GM18868 (cell line): ENCODE data around the gene KCNQ2.
"Not testable (repeated sequence)": the region's sequence is repeated elsewhere in the genome, so short reads cannot be mapped to it uniquely, and the experiment has no call there.

Experiments used
- ATAC-seq: cut with Tn5 transposase; IDR thresholded peaks from one replicate; pipeline ENCODE4 v1.9.1; 2021; ENCODE audit warnings: mild to moderate bottlenecking, moderate library complexity; ENCODE audit not compliant: unreplicated experiment

The KCNQ2 gene

DNA sequence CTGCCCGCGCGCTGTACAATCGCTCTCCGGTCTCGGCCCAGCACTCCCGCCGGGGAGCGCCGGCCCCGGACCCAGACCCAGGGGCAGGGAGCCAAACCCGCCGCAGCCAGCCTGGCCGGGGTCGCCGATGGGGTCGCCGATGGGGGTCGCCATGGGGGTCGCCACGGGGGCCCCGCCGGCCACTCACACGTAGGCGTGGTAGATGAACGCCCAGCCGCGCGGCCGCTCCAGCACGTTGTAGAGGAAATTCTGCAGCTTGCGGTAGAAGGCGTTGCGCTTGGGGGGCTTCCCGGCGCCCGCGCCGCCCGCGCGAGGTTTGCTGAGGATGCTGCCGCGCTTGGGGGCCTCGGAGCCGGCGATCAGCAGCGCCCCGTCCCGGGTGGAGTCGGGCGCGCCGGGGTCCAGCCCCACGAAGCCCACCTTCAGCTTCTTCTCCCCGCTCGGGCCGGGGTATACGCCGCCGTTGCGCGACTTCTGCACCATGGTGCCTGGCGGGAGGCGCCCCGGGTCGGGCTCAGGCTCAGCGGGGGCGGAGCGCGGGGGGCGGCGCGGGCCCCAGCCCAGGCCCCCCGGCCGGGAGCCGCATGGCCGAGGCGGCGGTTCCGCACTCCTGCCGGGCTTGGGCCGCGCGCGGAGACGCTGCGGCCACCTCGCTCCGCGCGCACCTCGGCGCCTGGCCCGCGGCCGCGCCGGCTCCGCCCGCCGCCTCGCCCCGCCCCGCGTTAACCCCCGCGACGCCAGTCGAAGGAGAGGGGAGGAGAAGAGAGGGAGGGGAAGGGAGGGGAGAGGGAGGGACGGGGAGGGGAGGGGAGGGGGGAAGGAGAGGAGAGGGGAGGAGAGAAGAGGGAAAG lies at the start of gene KCNQ2:
Gene KCNQ2 (minus strand): TSS at position 675 of the 851 bp plus-strand sequence. CDS start 192 bp downstream, at position 483.
- no peak for ATAC-seq

GRCh38 chr20:63521602-63522001 lies 49.1 kb upstream of the KCNQ2 start:
- ATAC-seq, result no peak

GRCh38 chr20:63520934-63521601 lies 48.6 kb upstream of the KCNQ2 start:
- peak; percentile 46 for ATAC-seq

GRCh38 chr20:63520504-63520933 lies 48.1 kb upstream of the KCNQ2 start, which contains the start of gene PPDPF:
Gene PPDPF, plus strand, starts transcription at chr20:63520765. Its CDS starts 544 bp downstream, at chr20:63521309.
- ATAC-seq, result peak; percentile 62

- peak; percentile 43 for ATAC-seq
These were observed 47.4 kb upstream of the KCNQ2 start for GRCh38 chr20:63519668-63520503.

DNA sequence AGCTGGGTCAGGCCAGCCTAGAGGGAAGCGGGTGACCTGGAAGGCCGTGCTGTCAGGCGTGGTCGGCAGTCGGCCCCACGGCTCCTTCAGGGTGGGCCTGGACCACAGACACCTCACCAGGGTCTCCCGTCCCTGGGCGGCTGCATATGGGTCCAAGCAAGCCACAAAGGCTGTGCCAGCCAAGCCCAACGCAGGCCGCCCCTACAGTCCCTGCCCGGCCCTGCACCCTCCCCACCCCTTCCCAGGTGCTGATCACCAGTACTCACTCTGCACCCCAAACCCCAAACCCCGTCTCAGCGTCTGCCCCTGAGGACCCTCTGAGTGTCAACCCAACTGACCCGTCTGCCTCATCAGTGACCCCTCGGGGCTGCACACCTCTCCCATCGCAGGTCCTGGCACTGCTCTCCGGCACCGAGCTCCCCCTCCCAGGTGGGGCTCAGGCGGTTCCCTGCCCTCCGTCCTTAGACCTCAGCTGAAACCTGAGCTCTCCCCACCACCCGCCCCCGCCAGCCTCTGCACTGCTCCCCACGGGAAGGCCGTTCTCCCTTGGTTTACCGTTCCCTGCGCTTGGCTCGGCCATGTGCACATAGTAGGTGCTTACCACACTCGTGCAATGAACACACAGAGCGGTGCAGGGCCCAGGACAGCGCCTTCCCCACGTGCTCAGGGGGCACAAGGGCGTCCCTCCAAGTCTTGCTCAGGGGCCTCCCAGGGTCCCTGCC lies 46.7 kb upstream of the KCNQ2 start:
- no peak for ATAC-seq

GRCh38 chr20:63518351-63518861 lies 46.0 kb upstream of the KCNQ2 start:
- ATAC-seq, result no peak

DNA sequence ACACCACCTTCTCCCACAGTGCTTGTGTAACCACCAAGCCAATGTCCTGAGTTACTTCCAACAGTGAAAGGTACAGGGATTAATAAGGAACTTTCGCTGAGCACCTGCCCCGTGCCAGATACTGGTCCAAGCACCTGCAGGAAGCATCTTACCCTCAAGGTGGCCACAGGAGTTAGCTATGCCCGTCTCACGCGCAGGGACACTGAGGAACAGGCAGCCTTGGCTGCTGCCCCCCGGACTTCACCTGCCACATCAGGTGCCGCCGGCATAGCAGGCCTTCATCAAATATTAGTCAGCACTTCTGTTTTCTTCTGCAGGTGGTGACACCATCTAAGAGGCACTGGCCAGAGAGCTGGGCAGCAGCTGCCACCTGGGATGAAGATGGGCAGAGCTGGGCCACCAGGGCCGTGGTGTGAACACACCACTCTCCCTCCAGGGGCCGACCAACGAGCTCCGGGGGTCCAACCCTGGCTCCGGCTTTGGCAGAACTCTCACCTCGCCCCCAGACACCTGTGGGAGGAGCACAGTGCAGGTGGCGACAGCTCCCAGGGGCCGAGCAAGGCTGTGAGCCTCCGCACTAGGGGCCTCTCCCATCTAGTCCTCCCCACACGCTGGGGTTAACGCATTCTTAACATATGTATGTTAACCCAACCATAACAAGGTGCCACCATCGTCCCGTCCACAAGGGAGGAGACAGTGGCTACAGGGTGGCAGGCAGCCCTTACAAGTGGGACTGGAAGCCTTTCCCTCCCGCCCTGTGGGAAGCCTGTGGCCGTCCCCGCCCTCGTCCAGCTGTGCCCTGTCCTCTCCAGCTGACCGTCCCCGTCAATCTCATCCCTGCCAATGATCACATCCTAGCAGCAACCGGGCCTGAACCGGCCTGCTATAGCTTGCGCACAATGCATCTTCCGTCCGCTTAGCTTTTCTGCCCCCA lies 45.2 kb upstream of the KCNQ2 start:
- ATAC-seq, result no peak

- not testable (repeated sequence) for ATAC-seq
These were observed 42.1 kb upstream of the KCNQ2 start for GRCh38 chr20:63514520-63514919.

DNA sequence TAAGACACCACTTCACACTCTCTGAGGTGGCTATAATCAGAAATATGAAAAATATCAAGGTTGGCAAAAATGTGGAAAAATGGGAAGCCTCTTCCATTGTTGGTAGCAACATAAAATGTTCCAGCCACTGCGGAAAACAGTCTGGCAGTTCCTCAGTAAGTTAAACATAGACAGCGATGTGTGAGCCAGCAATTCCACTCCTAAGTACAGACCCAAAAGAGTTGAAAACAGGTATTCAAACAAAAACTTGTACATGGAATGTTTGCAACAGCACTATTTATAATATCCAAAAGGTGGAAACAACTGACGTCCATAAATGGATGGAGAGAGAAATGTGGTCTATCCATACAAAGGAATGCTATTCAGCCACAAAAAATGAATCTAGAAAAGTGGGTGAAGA lies 40.8 kb upstream of the KCNQ2 start:
- ATAC-seq, result no peak

- no peak for ATAC-seq
These were observed 36.7 kb upstream of the KCNQ2 start for GRCh38 chr20:63509088-63509564.

DNA sequence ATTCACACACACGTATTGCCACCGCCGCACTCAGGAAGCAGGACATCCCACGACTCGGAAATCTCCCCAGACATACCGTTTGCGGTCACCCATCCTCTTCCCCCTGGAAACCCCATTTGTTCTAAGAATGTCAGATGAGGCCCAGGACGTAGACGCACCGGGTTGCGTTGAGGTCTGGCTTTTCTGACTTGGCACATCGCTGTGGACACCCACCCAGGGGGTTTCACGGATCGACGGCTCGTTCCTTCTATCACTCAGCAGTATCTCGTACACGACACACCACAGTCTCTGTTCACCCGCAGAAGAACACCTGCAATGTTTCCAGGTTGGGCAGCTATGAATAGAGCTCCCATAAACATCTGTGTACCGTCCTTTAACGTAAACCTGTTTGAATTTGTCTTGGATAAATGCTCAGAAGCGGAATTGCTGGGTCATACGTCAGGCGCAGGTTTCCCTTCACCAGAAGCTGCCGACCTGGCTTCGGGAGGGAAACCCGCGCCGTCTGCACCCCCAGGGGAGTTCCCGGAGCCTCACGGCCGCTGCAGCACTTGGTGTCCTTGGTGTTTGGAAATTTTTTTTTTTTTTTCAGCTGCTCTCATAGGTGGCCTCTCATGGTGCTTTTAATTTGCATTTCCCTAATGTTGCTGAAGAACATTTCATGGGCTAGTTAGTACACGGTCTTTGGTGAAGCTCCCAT lies 35.8 kb upstream of the KCNQ2 start:
- ATAC-seq, result no peak

DNA sequence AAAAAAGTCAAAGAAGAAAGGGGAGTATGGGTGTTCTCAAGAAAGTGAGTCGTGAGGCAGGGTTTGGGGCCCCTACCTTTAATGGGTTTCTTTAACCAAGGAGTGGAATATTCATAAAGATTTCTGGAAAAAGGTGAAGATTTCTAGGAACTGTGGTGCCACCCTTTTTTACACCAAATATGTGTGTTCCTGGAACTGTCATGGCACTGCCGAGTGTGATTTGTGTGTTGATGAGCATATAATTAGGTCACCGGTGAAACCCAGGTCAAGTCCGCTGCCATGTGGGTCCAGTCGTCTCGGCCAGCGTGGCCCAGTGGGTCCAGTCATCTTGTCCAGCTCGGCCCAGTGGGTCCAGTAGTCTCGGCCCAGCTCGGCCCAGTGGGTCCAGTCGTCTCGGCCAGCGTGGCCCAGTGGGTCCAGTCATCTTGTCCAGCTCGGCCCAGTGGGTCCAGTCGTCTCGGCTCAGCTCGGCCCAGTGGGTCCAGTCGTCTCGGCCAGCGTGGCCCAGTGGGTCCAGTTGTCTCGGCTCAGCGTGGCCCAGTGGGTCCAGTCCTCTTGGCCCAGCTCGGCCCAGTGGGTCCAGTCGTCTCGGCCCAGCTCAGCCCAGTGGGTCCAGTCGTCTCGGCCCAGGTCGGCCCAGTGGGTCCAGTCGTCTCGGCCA lies 34.8 kb upstream of the KCNQ2 start:
- ATAC-seq, result no peak

GRCh38 chr20:63505723-63506122 lies 33.3 kb upstream of the KCNQ2 start:
- ATAC-seq, result no peak

GRCh38 chr20:63505281-63505680 lies 32.8 kb upstream of the KCNQ2 start:
- no peak for ATAC-seq

DNA sequence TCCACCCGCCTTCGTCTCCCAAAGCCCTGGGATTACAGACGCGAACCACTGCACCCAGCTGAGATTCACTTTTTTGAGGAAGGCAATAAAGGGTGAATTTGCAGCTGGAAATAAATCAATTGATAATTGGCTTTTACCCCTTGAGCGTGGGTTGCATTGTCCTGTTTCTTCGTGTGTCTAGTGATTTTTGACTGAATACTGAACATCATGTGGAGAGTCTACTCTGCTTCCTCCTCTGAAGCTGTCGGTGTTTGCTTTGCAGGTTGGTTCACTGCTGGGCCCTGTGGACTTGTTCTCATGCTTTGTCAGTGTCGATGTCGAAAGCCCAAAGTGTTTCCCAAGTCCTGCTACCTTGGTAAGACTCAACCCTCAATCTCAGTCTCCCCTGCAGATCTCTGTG lies 32.2 kb upstream of the KCNQ2 start:
- ATAC-seq, result no peak

DNA sequence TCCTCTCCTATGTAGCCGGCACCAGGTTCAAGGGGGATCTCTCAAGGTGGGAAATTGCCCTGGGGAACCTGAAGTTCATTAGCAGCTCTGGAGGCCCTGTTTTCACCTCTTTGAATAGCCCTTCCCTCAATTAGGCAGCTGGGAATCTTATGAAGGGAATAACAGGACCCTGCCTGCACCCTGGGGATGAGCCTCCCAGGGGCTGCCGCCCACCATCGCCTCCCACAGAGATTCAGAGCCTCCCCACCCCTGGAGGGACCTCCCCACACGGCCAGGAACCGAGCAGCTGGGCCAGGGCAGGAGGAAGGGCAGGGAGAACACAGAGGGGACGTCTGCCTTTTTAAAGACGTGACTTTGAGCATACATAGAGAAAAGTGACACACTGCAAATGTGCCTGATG lies 31.1 kb upstream of the KCNQ2 start:
- no peak for ATAC-seq

DNA sequence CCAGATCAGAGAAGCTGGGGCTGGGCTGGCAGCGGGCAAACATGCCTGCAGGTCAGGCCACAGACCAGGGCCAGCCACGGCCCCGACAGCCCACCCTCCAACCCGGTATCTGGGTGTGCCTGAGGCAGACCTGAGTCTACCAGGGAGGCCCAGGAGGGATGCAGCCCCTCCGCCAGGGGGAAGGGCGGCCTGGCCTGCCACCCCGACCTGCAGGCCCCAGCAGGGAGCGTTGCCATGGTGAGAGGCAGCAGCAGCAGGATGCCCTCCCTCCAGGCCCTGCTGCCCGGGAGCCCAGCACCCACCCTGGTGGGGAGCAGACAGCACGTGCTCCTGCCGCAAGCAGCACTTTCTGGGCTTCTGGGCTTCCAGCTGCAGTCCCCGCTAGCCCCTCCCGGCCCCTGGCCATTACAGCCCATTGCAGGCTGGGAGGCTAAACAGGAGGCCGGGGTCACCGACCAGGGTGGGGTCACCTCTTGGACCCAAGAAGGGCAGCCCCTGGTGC lies 30.3 kb upstream of the KCNQ2 start:
- no peak for ATAC-seq
